ENCODE measurements around the gene ATG9B.

ATG9B gene

GRCh38 chr7:150997817-150998216 is 26.5 kb downstream of the ATG9B start:
- no peak for DNase-seq

- no peak for DNase-seq
These were observed 27.2 kb downstream of the ATG9B start for GRCh38 chr7:150997075-150997511.

GRCh38 chr7:150996376-150997074 is 27.8 kb downstream of the ATG9B start:
- DNase-seq, result no peak

GRCh38 chr7:150994838-150995510 is 29.3 kb downstream of the ATG9B start:
- no peak for DNase-seq

GRCh38 chr7:150994141-150994837 is 30.0 kb downstream of the ATG9B start:
- DNase-seq, result no peak

- DNase-seq, result no peak
These were observed 30.8 kb downstream of the ATG9B start for GRCh38 chr7:150993511-150993910.

GRCh38 chr7:150992833-150993302 is 31.4 kb downstream of the ATG9B start:
- DNase-seq, result no peak

- no peak for DNase-seq
These were observed 32.1 kb downstream of the ATG9B start for GRCh38 chr7:150992051-150992640.

GRCh38 chr7:150990416-150991186 is 33.7 kb downstream of the ATG9B start, which contains the start of gene NOS3:
Gene NOS3 (plus strand): TSS chr7:150991017. CDS start chr7:150993804, 2,787 bp downstream.
- no peak for DNase-seq

- DNase-seq, result no peak
These were observed 34.8 kb downstream of the ATG9B start for GRCh38 chr7:150989456-150989855.

GRCh38 chr7:150988230-150989226 is 35.8 kb downstream of the ATG9B start:
- no peak for DNase-seq

GRCh38 chr7:150986556-150986955 is 37.7 kb downstream of the ATG9B start:
- DNase-seq, result no peak

- DNase-seq, result no peak
These were observed 38.2 kb downstream of the ATG9B start for GRCh38 chr7:150986099-150986512.

GRCh38 chr7:150983893-150984368 is 40.4 kb downstream of the ATG9B start:
- no peak for DNase-seq

GRCh38 chr7:150982351-150982750 is 41.9 kb downstream of the ATG9B start:
- DNase-seq, result no peak

- DNase-seq, result no peak
These were observed 42.6 kb downstream of the ATG9B start for GRCh38 chr7:150981644-150982043.

- DNase-seq, result no peak
These were observed 43.6 kb downstream of the ATG9B start for GRCh38 chr7:150980663-150981062.

- no peak for DNase-seq
These were observed 44.4 kb downstream of the ATG9B start for GRCh38 chr7:150979713-150980390.

- no peak for DNase-seq
These were observed 46.0 kb downstream of the ATG9B start, which contains the start of gene KCNH2 for GRCh38 chr7:150978126-150978789. Gene KCNH2 (minus strand): TSS chr7:150978321. CDS start chr7:150977913, 408 bp downstream.
